Putamen (tissue), 1 donor: ENCODE data around the gene UGT2B17.
A peak's percentile ranks its signal among the peaks of the same experiment; 100 is the strongest.
"Not testable (repeated sequence)": the region's sequence is repeated elsewhere in the genome, so short reads cannot be mapped to it uniquely, and the experiment has no call there.

ENCODE experiments used
- DNase-seq: peaks from one replicate; pipeline ENCODE4 v3.0.0-alpha.2; 2016; ENCODE audit warnings: low spot score

The UGT2B17 gene

DNA sequence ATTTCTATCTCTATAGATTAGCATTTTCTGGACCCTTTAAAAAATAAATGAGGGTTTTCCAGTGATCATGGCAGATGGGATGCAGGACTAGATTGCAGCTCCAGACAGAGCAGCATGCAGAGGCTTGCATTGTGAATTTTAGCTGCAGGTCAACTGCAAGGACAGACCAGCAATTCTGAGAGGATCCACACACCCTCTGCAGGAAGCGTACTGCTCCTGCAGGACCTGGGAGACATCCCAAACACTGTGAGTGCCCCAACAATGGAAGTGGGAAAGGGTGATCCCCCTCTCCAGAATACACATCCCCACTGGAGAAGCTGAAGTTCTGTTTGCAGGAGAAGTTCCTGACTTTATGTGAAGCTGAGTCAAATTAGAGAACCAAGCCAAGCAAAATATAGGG is 7.1 kb downstream of the UGT2B17 start:
- DNase-seq, result not testable (repeated sequence)

GRCh38 chr4:68568535-68568934 is 7.6 kb downstream of the UGT2B17 start:
- DNase-seq, result not testable (repeated sequence)

DNA sequence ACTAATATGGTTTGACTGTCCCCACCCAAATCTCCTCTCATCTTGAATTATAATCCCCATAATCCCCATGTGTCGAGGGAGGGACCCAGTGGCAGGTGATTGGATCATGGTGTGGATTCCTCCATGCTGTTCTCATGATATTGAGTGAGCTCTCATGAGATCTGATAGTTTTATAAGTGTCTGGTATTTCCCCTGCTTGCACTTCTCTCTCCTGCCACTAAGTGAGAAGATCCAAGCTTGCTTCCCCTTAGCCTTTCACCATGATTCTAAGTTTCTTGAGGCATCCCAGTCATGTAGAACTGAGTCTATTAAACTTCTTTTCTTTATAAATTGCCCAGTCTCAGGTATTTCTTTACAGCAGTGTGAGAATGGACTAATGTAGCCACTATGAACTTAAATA is 9.8 kb downstream of the UGT2B17 start:
- not testable (repeated sequence) for DNase-seq

DNA sequence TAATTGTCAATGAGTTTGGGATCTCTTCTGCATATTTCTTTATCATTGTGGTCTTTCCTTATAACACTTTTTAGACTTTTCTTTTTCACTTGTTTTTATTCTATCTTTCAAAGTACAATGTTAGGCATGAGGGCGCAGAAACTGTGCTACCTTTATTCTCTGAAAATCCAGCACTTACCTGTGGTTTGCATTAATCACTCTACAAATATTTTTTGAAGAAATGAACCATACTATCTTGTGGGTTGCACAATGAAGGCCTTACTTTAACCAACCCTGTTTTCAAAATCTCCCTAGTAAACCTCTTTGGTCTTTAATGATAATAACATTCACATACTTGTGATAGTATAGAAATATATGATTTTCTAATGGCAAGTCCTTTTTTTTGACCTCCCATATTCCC is 11.0 kb downstream of the UGT2B17 start:
- not testable (repeated sequence) for DNase-seq

DNA sequence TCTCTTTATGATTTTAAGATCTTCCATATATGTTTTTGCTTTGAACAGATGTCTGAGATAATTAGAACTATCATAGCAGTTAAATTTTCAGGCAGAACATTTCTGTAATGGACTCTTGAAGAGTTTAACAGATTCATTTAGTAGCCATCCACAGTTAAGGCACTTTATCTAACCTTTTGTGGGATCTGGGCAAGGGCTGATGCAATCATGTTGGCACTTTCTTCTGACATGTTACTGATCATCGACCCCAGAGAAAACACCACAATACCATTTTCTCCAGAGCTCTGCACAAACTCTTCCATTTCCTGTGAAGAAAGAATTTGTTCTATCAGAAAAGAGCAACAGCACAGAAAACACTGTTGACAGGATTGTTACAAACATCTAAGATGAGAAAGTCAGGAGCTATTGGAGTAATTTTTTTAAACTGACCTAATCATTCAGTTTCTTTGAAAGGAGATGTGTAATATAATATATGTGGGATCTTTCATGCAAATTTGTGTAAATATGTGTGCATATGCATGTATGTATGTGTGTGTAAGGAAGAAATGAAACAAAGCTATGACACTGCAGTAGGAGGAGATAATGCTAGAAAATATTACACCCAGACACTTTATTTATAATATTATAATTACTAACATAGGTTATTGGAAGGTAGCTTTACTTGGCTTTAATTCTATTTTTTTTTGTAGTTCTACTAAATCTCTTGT is 15.6 kb downstream of the UGT2B17 start:
- not testable (repeated sequence) for DNase-seq

GRCh38 chr4:68553830-68554229 is 22.3 kb downstream of the UGT2B17 start:
- not testable (repeated sequence) for DNase-seq

DNA sequence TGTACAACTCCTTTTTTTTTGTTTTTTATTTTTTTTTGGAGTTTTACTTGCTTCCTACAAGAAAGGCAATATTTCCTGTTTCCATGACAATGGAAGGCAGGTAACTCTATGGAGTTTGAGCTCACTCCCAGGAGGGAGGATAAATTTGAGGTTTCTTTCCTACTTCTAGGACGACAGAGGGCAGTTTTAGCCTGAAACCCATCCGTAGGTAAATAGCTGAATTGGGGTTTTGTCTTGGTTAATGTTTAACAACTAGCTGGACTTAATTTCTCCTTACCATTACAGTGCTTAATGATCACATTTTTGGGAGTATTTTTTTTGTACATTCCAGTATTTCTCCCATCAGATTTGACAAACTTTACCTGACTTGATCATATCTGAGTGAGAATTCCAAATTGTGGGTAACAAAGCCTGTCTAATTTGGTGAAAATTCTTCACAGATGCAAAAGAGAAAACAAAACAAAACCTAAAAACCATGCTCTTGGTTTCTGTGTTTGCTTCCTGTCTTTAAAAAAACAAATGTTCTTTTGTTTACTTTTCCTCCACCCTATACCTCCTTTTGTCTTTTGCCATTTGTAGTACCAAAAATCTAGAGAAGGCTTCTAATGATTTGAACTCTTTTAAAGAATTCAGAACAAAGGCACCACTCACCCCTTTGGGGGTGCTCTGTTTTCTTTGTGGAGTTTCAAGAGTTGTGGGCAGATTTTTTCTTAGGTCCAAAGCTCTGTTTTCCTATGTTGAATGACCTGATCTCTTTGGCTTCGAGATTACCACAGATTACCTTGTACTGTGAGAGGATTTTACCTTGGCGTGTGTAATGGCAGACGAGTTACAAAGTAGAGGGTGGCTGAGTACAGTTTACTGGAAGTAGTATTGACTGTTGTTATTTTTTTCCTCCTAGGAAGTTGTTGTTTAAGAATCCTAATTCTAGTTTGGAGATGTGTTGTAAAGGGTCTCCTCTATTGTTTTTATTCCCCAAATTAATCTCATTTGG is 23.0 kb downstream of the UGT2B17 start:
- DNase-seq, result not testable (repeated sequence)

- not testable (repeated sequence) for DNase-seq
These were observed 33.4 kb downstream of the UGT2B17 start for GRCh38 chr4:68542742-68543141.

- DNase-seq, result no peak
These were observed 39.7 kb downstream of the UGT2B17 start for GRCh38 chr4:68536375-68536774.

DNA sequence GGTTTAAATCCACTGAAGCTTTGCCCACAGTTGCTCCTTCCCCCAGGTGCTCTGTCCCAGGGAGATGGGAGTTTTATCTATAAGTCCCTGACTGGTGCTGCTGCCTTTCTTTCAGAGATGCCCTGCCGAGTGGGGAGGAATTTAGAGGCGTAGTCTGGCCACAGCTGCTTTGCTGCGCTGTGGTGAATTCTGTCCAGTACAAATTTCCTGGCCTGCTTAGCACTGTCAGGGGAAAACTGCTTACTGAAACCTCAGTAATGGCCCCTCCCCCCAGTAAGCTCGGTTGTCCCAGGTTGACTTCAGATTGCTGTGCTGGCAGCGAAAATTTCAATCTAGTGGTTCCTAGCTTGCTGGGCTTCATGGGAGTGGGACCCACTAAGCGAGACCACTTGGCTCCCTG is 40.1 kb downstream of the UGT2B17 start:
- no peak for DNase-seq

GRCh38 chr4:68522232-68522631 is 53.9 kb downstream of the UGT2B17 start:
- DNase-seq, result not testable (repeated sequence)

DNA sequence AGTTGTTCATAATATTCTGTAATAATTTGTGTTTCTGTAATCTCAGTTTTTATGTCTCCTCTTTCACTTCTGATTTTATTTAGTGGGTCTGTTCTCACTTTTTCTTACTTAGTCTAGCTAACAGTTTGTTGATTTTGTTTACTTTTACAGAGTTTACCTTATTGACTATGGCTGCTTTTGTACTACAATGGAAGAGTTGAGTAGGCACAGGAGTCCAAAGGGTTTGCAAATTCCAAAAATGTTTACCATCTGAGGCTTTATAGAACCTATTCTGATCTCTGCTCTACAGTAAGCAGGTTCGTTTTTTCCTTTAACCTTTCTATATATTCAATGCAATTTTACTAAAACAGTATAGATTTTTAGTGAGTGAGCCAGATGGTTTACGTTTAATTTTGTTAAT is 55.1 kb downstream of the UGT2B17 start:
- no peak for DNase-seq

GRCh38 chr4:68518889-68519288 is 57.2 kb downstream of the UGT2B17 start:
- no peak for DNase-seq

DNA sequence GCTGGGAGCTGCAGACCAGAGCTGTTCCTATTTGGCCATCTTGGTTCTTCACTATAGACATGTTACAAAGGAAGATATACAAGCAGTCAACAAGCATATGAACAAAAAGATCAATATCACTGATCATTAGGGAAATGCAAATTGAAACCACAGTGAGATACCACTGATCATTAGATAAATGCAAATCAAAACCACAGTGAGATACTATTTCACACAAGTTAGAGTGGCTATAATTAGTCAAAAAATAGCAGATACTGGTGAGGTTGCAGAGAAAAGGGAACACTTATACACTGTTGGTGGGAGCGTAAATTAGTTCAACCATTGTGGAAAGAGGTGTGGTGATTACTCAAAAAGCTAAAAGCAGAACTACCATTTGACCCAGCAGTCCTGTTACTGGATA is 70.7 kb downstream of the UGT2B17 start:
- not testable (repeated sequence) for DNase-seq

GRCh38 chr4:68504836-68505235 is 71.3 kb downstream of the UGT2B17 start:
- DNase-seq, result not testable (repeated sequence)

- DNase-seq, result not testable (repeated sequence)
These were observed 72.7 kb downstream of the UGT2B17 start for GRCh38 chr4:68503462-68503861.

DNA sequence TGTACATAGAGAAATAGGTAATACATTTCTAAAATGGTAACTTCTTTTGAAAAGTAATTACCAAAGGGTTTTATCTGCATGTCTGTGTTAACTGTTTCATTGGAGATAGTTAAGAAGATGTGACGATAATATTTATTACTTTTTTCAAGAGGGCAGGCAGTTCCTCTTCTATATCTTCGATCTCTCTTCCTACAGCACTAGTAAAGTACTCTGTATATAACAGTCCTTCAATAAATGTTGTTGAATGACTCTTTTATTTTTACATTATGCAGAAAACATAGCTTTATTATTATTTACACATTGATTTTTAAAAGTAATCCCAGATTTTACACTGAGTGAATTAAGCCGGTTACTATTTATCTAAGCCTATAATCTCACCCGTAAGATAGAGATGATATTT is 77.1 kb downstream of the UGT2B17 start:
- no peak for DNase-seq

GRCh38 chr4:68498413-68499007 is 77.6 kb downstream of the UGT2B17 start:
- peak; percentile 52 for DNase-seq

GRCh38 chr4:68494688-68495087 is 81.4 kb downstream of the UGT2B17 start:
- DNase-seq, result no peak

DNA sequence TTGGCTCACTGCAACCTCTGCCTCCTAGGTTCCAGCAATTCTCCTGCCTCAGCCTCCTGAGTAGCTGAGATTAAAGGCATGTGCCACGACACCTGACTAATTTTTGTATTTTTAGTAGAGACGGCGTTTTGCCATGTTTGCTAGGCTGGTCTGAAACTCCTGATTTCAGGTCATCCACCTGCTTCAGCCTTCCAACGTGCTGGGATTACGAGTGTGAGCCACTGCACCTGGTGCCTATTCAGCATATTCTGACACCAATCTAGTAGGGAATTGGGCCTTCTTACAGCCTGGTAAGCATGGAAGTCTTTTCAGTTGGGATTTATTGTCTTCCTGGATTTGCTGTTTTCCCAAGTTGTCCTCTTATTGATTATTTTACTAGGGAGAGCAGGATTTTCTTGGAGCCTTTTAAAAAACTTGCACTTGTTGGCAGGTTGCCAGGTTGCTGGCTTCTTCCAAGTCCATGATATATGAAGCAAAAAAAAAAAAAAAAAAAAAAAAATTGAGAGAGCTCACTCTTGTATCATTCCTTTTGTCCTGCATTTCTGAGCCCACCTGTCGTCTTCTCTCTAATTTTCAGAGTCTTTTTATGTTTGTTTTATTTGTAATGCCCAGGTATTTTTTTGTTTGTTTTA is 85.2 kb downstream of the UGT2B17 start:
- DNase-seq, result no peak

- no peak for DNase-seq
These were observed 86.8 kb downstream of the UGT2B17 start for GRCh38 chr4:68489338-68489737.
